Right hindlimb (tissue), 1 donor: ENCODE measurements around the gene ORMDL2.
"Not testable (repeated sequence)": the region's sequence is repeated elsewhere in the genome, so short reads cannot be mapped to it uniquely, and the experiment has no call there.

Experiments used
- DNase-seq: peaks from one replicate; pipeline ENCODE4 v3.0.0-alpha.2; 2018

The ORMDL2 gene

DNA sequence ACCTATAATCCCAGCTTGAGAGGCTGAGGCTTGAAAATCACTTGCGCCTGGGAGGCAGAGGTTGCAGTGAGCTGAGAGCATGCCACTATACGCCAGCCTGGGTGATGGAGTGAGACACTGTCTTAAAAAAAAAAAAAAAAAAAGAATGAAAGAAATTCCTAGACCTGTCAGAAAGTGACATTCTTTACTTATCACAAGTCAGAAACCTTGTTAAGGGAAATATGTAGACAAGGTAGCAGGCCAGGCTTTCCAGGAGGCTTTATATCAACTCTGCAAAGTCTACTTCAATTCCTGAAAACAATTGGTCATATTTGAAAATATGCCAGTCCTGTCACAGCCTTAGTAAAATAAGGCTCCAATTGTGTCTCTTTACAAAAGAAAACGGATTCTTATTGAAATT lies 44.0 kb downstream of the ORMDL2 start:
- DNase-seq = no peak

DNA sequence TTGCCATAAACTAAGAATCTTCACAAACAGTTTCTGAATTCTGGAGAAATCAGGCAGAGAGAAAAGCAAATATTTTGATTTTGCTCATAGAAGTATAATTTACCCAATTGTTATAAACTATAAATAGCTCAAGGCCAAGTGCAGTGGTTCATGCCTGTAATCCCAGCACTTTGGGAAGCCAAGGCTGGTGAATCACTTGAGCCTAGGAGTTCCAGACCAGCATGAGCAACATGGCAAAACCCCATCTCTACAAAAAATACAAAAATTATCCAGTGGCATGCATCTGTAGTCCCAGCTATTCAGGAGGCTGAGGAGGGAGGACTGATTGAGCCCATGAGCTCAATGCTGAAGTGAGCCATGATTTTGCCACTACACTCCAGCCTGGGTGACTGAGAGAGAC lies 44.4 kb downstream of the ORMDL2 start:
- DNase-seq = no peak

DNA sequence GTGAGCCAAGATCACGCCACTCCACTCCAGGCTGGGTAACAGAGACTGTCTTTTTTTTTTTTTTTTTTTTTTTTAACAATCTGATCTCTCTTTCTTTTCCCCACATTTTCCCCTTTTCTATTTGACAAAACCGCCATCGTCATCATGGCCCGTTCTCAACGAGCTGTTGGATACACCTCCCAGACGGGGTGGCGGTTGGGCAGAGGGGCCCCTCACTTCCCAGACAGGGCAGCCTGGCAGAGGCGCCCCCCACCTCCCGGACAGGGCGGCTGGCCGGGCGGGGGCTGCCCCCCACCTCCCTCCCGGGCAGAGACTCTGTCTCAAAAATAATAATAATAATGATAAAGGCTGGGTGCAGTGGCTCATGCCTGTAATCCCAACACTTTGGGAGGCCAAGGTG lies 45.1 kb downstream of the ORMDL2 start:
- DNase-seq = not testable (repeated sequence)

DNA sequence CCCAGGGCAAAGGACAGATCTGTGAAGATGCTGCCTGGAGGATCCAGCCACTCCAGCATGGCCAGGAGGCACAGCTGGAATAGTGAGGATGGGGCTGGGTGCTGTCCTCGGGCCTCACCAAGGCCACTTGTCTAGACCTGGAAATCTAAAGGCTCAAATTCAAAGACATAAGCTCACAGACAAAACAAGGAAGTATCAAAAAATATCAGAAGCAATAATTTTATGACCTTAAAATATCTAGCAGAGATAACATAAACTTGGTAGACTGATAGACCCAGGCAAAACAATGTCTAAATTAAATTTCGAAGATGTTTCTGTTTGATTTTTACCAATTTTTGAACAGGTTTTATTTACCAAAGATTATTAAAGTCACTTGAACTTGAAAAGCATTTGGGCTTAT lies 47.5 kb downstream of the ORMDL2 start:
- DNase-seq = no peak

DNA sequence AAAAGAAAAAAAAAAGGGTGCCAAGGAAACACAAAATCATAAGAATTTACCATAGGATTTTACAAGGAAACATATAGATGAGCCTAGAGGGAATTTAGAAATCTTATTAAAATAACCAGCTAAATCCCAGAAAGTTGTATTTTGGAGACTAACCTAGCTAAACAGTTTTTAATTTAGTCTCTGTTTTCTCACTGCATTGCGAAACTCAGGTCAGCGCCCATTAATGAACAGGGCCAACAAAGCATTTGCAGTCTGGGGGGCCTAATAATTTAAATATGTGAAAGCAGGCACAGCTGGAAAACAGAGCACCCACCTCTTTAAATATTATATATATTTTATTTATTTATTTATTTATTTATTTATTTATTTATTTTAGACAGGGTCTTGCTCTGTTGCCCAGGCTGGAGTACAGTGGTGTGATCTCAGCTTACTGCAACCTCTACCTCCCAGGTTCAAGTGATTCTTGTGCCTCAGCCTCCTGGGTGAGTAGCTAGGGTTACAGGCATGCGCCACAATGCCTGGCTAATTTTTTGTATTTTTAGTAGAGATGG lies 48.7 kb downstream of the ORMDL2 start:
- not testable (repeated sequence) for DNase-seq
